Frontal cortex (tissue), 4 donors: ENCODE measurements around the gene LIMK2. TPM values are rescaled to one million over a fixed set of nuclear protein-coding genes. Genes with fewer than 3 reads are reported as not detected.
A peak's percentile ranks its signal among the peaks of the same experiment; 100 is the strongest.
"Not testable (repeated sequence)": the region's sequence is repeated elsewhere in the genome, so short reads cannot be mapped to it uniquely, and the experiment has no call there.

ENCODE experiments used
- DNase-seq, 2 donors: peaks; one replicate each; pipeline ENCODE4 v3.0.0; 2012; ENCODE audit warnings: low spot score in 2 of 2
- FAIRE-seq: peaks from 2 replicates; lab custom pipeline; 2012; peaks lifted over from hg19 to GRCh38; lab: Jason Lieb, UNC
- total RNA-seq: library from RNA; depleted of rRNA; stranded (reverse); fragments of >200 nt; gene quantifications from one replicate; pipeline ENCODE4 v1.2.3, GENCODE V29; 2014
- donor health status: control.
- donor health status: control.
- donor health status: control.

Gene LIMK2
- total RNA-seq, 1 donor from 2014 or later, result 13.9 TPM

- DNase-seq (no peak), FAIRE-seq (no peak)
Observed at GRCh38 chr22:31241200-31241599, 29.1 kb downstream of the LIMK2 start.

DNA sequence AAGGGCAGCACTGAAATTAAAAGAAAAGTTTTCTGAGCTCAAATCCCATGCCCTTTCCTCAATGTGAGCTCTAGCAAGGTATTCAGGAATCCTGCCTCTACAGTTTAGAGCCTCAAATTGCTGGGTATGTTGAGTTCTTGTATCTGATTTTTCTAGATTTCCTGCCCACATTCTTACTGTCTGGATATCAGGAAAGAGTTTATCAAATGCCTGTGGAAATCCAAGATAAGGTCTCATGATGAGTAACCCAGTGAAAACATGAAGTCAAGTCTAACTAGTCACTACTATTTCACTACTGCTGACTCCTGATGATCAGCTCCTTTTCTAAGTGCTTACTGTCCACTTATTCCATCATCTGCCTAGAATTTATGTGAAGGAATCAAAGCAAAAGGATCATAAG is 29.8 kb downstream of the LIMK2 start:
- FAIRE-seq, result no peak
- DNase-seq, result no peak

DNA sequence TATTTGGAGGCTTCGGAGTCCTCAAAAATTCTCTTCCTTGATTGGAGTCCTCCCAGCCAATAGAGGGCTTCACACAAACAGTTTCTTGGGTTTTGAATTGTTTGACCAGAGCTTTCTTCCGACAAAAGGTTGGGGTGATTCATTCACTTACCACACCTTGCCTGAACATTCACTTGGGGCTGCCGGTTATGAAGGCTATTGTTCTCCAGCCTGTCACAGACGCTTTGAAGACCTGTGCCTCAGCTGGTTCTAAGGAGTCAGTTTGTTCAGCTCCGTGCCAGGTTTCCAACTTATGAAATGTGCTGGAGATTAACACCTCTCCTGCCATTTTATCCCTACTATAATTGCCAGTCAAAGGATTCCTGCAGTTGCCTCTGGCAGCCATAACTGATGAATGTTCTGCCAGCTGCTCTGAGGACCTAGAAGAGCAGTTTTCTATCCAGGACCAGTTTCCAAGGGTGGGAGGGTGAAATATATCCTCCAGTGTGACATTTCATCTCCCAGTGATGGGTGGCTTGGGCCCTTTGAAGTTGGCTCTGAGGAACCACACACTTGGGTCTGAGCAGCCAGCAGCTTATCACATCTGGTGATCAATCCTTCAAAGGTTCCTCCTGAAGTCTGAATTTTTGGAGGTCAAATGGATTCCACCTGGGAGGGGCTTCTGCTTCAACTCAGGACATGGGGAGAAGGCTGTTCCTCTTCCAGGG is 31.4 kb downstream of the LIMK2 start:
- FAIRE-seq (no peak), DNase-seq (no peak)

DNA sequence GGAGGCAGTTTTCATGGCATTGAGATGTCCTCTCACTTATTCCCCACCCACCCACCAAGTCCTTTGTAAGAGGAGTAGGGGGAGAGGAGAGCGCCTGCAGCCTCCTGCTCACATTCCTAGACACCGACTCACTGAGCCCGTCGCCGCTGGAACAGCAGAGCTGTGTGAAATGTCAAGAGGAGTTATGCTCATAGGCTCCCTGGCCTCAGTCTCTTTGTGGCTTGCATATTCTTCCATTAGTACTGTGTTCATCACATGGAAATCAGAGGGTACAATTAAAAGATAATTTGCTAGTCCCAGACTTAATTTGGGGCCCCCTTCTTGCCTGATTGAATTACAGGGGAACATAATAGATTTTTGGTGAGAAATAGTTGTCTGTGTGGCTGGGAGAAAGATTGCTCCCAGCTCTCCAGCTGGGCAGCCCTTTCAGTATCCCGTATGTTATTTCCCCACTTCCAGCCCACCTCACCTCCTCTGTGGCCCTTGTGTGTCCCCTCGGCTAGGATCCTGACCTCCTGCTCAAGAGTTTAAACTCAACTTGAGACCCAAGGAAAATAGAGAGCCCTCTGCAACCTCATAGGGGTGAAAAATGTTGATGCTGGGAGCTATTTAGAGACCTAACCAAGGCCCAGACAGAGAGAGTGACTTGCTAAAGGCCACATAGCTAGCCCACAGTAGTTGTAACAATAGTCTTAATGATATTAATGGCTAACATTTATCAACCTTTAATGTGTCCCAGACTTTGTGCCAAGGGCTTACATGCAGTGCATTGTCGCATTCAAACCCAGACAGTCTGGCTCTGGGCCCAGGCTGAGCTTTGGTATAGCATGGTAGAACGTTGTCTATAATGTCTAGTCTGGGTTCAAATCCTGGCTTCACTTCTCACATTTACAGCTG is 32.2 kb downstream of the LIMK2 start:
- FAIRE-seq, result no peak
- no peak for DNase-seq

DNA sequence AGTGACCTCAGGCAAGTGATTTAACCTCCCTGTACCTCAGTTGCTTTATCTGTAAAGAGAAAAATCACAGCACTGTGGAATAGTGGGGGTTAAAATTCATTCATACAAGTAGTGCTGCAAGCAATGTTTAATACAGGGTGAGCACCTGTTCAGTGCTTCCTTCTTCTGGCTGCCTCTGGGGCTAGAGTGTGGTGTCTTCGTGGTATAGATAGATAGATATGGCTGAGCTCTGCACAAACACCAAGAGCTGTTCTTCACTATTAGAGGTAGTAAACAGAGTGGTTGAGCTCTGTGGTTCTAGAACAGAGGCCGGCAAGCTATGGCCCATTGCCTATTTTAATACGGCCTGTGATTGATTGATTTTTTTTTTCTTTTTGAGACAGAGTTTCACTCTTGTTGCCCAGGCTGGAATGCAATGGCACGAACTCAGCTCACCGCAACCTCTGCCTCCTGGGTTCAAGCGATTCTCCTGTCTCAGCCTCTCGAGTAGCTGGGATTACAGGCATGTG is 32.9 kb downstream of the LIMK2 start:
- FAIRE-seq (no peak), DNase-seq (no peak)

GRCh38 chr22:31245998-31246397 is 33.9 kb downstream of the LIMK2 start:
- not testable (repeated sequence) for FAIRE-seq, DNase-seq

DNA sequence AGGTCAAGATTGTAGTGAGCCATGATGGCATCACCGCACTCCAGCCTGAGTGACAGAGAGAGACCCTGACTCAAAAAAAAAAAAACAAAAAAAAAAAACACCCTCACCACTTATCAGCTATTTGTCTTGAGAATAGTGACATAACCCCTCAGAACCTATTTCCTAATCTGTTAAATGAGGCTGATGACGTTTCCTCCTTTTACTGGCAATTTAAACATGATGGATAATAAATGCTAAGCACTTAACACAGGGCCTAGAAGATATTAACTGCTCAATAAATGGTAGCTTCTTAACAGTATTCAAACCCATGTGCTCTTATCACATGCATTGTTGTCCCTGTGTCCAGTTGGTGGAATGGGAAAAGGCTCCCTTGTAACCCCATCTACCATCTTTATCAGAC is 34.6 kb downstream of the LIMK2 start:
- DNase-seq, result no peak
- FAIRE-seq, result no peak

- FAIRE-seq (no peak), DNase-seq (no peak)
Observed at GRCh38 chr22:31247726-31248125, 35.6 kb downstream of the LIMK2 start.

DNA sequence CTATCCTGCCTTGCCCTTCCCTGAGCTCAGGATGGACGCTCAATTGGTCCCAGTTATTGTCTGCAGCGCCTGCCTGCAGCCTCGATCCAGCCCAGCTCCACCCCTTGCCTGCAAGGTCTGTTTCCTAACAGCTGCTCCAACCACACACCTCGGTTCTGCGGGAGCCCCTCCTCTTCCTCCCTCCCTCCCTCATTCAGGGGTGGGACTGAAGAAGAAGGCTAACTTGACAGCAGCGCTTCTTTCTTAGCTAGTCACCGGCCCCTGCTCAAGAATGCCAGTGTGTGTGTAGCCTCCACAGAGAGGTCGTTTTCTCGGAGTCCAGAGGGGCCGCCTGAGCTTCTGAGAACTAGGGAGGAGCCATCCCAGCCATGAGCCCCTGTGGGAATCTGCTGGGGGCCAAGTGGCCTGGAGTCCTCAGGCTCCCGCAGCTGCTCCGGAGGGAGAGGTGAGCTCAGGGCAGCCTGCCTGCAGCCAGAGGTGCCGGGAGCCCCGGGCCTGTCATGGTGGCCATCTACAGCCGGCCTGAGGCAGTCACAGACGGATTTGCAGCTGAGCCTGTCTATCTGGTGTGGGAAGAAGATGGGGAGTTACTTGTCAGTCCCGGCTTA is 36.1 kb downstream of the LIMK2 start:
- DNase-seq (peak in 1 of 2 donors; percentile 37), FAIRE-seq (no peak)

- FAIRE-seq (no peak), DNase-seq (no peak)
Observed at GRCh38 chr22:31248965-31249958, 37.2 kb downstream of the LIMK2 start.

DNA sequence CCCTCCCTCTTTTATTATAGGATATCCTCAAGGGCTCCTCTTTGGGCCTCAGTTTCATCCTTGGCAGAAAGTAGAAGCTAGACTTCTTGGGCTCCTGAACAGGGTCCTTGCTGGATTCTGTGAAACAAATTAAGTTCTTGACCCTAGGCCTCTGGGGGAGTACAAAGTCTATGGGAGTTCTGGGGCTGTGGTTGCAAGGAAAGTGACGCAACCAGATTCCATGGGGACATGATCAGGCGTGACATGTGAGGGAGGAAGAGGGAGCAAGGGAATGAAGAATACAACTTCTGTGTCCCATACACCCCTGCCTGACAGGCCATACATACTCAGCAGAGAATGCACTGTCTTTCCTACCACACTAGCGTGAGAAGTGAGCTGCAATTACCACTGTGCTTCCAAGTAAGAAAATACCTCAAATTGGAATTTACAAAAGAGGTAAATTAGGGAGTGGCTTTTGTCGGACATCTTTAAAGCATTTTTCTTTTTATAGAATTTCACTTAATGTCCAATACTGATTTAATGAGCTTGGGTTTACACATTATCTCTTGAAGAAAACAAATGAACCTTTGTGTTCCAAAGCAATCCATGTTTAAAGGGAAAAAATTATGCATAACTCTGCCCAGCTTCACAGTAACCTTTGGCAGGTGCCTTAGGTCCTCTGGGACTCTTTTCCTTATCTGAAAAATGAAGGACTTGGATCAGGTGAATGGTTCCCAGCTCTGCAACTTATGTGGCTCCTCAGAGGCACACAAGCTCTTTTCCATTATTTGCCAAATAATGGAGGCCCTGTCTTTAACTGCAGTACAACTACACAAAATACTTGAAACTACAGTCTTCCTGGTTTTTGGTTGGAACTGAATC is 38.9 kb downstream of the LIMK2 start:
- DNase-seq (no peak), FAIRE-seq (no peak)

DNA sequence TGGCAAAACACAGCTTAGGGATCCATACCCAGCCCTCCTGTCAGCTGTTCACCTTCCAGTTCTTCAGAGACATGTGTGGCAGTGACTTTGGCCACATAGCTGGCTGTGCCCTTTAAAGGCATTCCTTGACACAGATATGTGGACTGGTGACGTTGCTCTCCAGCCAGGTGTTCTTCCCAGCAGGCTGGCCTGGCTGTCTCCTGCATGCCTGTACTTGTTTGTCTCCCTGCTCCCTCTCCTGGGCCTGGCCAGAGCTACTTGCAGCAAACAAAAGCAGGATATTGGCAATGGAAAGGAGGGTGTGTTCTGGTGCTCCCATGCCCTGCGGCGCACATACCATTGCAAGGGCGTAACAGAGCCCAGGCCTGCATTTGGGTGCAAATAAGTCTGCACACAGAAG is 41.9 kb downstream of the LIMK2 start:
- no peak for FAIRE-seq

GRCh38 chr22:31259798-31260473 is 47.8 kb downstream of the LIMK2 start:
- FAIRE-seq (no peak), DNase-seq (no peak)

More for the DNA sequence above, 41.9 kb downstream of the LIMK2 start:
- no peak for DNase-seq

- no peak for FAIRE-seq
- no peak for DNase-seq
Observed at GRCh38 chr22:31260474-31260856, 48.4 kb downstream of the LIMK2 start.

- FAIRE-seq, result no peak
- no peak for DNase-seq
Observed at GRCh38 chr22:31262312-31263133, 50.4 kb downstream of the LIMK2 start.

- FAIRE-seq (no peak), DNase-seq (no peak)
Observed at GRCh38 chr22:31263896-31264640, 52.0 kb downstream of the LIMK2 start.
